Neutrophil (primary cell): ENCODE results near the gene TMEM60.
"Not testable (repeated sequence)": the region's sequence is repeated elsewhere in the genome, so short reads cannot be mapped to it uniquely, and the experiment has no call there.

ENCODE experiments used
- H3K27ac ChIP-seq: fragments of 200-600 bp; sonication (generic); 2 replicates; pipeline ENCODE4 v1.5.1; 2016; ENCODE audit warnings: mild to moderate bottlenecking, moderate library complexity
- H3K27me3 ChIP-seq: fragments of 200-600 bp; sonication (generic); 2 replicates; pipeline ENCODE4 v1.6.0; 2016; ENCODE audit warnings: mild to moderate bottlenecking
- H3K36me3 ChIP-seq: fragments of 200-600 bp; sonication (generic); 2 replicates; pipeline ENCODE4 v1.5.1; 2017
- H3K4me1 ChIP-seq, 2 experiments: fragments of 200-600 bp in 1 of 2; sonication (generic) in 1 of 2; 1 replicate in 1 of 2; 2 replicates in 1 of 2; pipeline versions ENCODE4 v1.5.1 to v1.6.1; 2013 to 2016; ENCODE audit warnings: low read depth in 1 of 2, low read length in 1 of 2, mild to moderate bottlenecking in 1 of 2, moderate library complexity in 1 of 2; ENCODE audit not compliant: control insufficient read depth in 1 of 2, insufficient read depth in 1 of 2
- H3K4me3 ChIP-seq, 2 experiments: fragments of 200-600 bp in 1 of 2; sonication (generic) in 1 of 2; 1 replicate in 1 of 2; 2 replicates in 1 of 2; pipeline ENCODE4 v1.5.1; 2013 to 2016; ENCODE audit warnings: low read depth in 1 of 2, low read length in 1 of 2, mild to moderate bottlenecking in 1 of 2, moderate library complexity in 1 of 2
- H3K9me3 ChIP-seq: fragments of 200-600 bp; sonication (generic); 2 replicates; pipeline ENCODE4 v1.5.1; 2016
- CTCF ChIP-seq: fragments of 200-600 bp; sonication (generic); IDR thresholded peaks from 2 replicates; pipeline ENCODE4 v1.5.1; 2016; ENCODE audit warnings: antibody characterized with exemption

TMEM60 gene

GRCh38 chr7:77837966-77838365, 39.7 kb upstream of the TMEM60 start:
- Histone ChIP-seq H3K36me3 (no peaks in the 10 kb centered on the region), H3K4me1 (peaks cover 8 to 9% of the 10 kb centered on the region in 2 experiments)
- TF ChIP-seq CTCF: no peak

GRCh38 chr7:77837275-77837674, 39.0 kb upstream of the TMEM60 start:
- Histone ChIP-seq H3K4me3 (no peak overlapping the region), H3K36me3 (no peaks in the 10 kb centered on the region), H3K27me3 (no peaks in the 10 kb centered on the region), H3K9me3 (no peaks in the 10 kb centered on the region), H3K27ac (no peak overlapping the region), H3K4me1 (peaks cover 8 to 9% of the 10 kb centered on the region in 2 experiments)
- TF ChIP-seq CTCF: no peak

More at GRCh38 chr7:77837966-77838365, 39.7 kb upstream of the TMEM60 start:
- Histone ChIP-seq H3K27ac (no peak overlapping the region), H3K27me3 (no peaks in the 10 kb centered on the region), H3K9me3 (no peaks in the 10 kb centered on the region), H3K4me3 (no peak overlapping the region)

- H3K27me3 ChIP-seq, H3K9me3 ChIP-seq, H3K36me3 ChIP-seq, H3K4me3 ChIP-seq, H3K4me1 ChIP-seq, H3K27ac ChIP-seq: not testable (repeated sequence)
Observed at GRCh38 chr7:77836425-77836824, 38.2 kb upstream of the TMEM60 start.

GRCh38 chr7:77833136-77833535, 34.9 kb upstream of the TMEM60 start:
- TF ChIP-seq CTCF: no peak
- Histone ChIP-seq H3K4me3 (no peak overlapping the region), H3K27me3 (no peaks in the 10 kb centered on the region), H3K4me1 (peaks cover 8 to 9% of the 10 kb centered on the region in 2 experiments), H3K9me3 (no peaks in the 10 kb centered on the region), H3K27ac (no peak overlapping the region), H3K36me3 (no peaks in the 10 kb centered on the region)

GRCh38 chr7:77831953-77832352, 33.7 kb upstream of the TMEM60 start:
- no peaks in the 10 kb centered on the region for H3K36me3 ChIP-seq
- H3K27me3 ChIP-seq: no peaks in the 10 kb centered on the region
- no peak overlapping the region for H3K27ac ChIP-seq
- no peaks in the 10 kb centered on the region for H3K9me3 ChIP-seq
- peaks cover 8 to 9% of the 10 kb centered on the region in 2 experiments for H3K4me1 ChIP-seq
- no peak for TF ChIP-seq CTCF
- no peak overlapping the region for H3K4me3 ChIP-seq

- no peak overlapping the region for H3K27ac ChIP-seq
- no peaks in the 10 kb centered on the region for H3K27me3 ChIP-seq
- TF ChIP-seq CTCF: no peak
- no peak overlapping the region for H3K4me3 ChIP-seq
- H3K4me1 ChIP-seq: peaks cover 8 to 9% of the 10 kb centered on the region in 2 experiments
- no peaks in the 10 kb centered on the region for H3K9me3 ChIP-seq
- H3K36me3 ChIP-seq: no peaks in the 10 kb centered on the region
Observed at GRCh38 chr7:77831481-77831880, 33.2 kb upstream of the TMEM60 start.
